Measurements from ENCODE around the gene STX19.
"Not testable (repeated sequence)": the region's sequence is repeated elsewhere in the genome, so short reads cannot be mapped to it uniquely, and the experiment has no call there.

Gene STX19

DNA sequence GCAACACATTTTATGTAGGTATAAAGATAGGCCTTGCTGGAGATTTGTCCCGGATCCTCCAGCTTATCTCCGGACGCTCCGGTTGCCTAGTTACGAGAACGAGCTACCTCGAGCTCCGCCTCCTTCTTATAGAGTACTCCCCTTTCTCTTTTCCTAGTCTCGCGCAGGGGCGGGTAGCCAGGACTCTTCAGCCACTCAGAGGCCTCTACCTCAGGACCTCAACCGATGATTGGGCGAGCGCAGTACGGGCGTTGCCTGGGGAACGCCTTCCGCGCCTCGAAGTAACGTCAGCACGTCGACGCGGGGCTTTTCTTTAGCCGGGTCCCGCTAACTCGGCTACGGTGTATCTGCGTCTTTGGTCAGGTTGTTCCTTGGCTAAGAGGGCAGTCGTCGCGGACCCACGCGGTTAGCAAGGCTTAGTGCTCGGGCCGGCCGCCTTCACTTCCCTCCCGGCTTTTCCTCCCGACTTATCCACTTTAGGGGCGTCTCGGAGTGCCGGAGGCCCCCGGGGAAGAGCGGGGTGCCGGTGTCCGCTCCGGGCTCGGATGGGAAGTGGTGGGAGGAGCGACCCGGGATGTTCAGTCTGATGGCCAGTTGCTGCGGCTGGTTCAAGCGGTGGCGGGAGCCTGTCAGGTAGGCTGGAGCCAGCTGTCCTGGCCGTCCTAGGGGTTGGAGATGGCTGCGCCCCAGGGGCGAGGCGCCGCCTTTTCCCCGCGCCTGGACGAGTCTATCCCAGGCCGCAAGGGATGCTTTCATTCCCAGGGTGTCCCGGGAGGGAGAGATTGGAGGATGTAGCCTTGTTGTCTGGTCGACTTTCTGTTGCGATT is 48.3 kb downstream of the STX19 start, which contains the start of gene ARL13B:
ARL13B (plus strand) TSS at position 306 of the 827 bp plus-strand sequence; CDS start at position 575, 269 bp downstream.
- in situ Hi-C loops (cut with HindIII; ENCODE audit: low sequenced_read_pairs), result no loop called here

DNA sequence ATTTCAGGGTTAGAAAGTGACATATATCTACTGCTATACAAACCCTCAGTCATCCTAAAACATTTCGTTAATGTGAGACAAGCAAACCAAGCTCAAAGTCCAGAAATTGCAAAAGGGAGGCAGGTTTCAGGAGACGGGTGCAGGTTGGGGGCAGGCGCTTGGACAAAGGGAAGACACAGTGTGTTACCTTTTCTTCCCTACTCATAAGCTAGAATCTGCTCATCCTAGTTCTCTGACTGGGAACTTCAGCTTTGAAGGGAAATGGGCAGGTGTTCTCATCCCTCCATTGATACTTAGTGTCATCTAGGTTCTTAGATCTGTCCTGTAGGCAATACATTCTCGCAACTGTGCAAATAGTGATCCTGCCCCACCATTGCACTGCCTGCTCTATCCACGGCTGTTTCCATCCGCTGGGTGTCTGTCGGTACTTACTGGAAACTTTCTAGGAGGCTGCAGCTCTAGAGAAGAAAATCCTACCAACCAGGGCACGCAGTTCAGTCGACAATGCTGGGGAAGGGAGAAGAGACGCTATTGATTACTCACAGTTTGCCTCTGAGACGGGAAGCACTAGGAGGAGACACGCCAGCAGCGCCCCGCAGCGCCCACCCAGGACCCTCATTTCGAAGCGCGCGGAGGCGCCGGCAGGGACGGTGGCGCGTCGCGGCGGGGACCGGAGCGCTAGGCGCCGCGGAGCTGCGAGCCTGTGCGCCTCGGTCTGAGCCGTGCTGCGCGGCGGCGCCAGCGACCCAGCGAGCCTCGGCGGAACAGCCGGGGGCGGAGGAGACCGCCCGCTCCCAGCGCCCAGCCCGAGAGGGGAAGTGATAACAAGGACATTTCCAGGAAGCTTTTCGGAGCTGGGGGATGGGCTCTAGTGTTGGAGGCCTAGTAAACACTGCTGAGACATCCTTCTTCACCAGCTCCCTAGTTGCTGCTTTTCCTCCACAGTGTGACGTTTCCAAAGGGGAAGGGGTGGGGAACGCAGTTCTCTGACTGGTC is 55.0 kb downstream of the STX19 start, which contains the start of gene PROS1:
PROS1 (minus strand) TSS at position 766 of the 996 bp plus-strand sequence; CDS start at position 619, 147 bp downstream.
- in situ Hi-C loops (cut with HindIII; ENCODE audit: low sequenced_read_pairs), result no loop called here

DNA sequence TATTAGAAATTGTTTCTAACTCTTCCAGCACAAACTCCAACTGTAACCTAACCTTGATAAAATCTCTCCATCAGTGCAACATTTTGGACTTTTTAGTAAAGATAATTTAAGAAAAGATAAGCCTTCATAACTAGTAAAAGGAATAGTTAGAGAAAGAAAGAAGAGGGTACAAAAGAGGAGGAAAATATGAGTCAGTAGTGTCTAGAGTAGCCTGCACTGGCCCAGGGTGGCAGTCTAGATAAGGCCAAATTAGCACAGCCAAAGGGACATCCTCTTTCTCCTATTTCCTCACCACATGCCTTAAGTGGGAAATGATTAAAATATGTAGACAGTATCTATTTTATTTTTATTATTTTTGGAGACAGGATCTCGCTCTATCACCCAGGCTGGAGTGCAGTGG is 58.4 kb downstream of the STX19 start:
- in situ Hi-C loops (cut with HindIII; ENCODE audit: low sequenced_read_pairs), result no loop called here

DNA sequence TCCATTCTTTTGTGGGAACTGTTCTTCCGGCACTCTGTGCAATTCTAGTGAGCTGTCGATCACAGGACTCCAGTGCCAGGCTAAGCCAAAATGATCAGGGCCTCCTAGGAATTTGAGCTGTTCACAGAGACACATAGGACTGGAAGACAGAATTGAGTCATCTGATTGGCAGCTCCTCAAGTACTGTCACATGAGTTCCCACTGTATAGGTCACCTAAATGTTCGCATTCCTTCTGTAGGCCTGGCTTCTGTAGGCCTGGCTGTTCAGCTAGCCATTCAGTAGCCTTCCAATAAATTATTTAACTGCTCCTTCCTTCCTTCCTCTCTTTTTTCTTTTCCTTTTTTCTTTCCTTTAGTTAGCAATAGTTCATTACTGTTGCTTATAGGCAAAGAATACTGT is 59.0 kb downstream of the STX19 start:
- in situ Hi-C loops (cut with HindIII; ENCODE audit: low sequenced_read_pairs), result no loop called here

DNA sequence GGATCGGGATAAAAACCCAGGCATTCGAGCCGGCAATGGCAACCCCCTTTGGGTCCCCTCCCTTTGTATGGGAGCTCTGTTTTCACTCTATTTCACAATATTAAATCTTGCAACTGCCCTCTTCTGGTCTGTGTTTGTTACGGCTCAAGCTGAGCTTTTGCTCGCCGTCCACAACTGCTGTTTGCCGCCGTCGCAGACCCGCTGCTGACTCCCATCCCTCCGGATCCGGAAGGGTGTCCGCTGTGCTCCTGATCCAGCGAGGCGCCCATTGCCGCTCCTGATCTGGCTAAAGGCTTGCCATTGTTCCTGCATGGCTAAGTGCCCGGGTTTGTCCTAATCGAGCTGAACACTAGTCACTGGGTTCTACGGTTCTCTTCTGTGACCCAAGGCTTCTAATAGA is 63.3 kb downstream of the STX19 start:
- in situ Hi-C loops (cut with HindIII; ENCODE audit: low sequenced_read_pairs), result not testable (repeated sequence)

All from endothelial cell of hepatic sinusoid (primary cell).